H9 (cell line): Measurements from ENCODE around the gene REEP1. TPM values are rescaled to one million over a fixed set of nuclear protein-coding genes. Genes with fewer than 3 reads are reported as not detected.

ENCODE experiments used
- DNase-seq: peaks from one replicate; pipeline ENCODE4 v3.0.0-alpha.2; 2017
- H2AFZ ChIP-seq: one replicate; pipeline ENCODE4 v1.6.1; 2013; ENCODE audit warnings: mild to moderate bottlenecking, low read length, control low read depth, moderate library complexity
- H2AK5ac ChIP-seq: 2 replicates; pipeline ENCODE4 v1.6.1; 2013; ENCODE audit warnings: low read length, control low read depth, mixed read lengths; ENCODE audit not compliant: insufficient read length
- H2BK120ac ChIP-seq: one replicate; pipeline ENCODE4 v1.6.1; 2013; ENCODE audit warnings: low read depth, mild to moderate bottlenecking, low read length, control low read depth, inconsistent platforms; ENCODE audit not compliant: poor library complexity, severe bottlenecking
- H2BK12ac ChIP-seq: 2 replicates; pipeline ENCODE4 v1.6.1; 2013; ENCODE audit warnings: low read length, control low read depth, mixed read lengths, low read depth; ENCODE audit not compliant: insufficient read length
- H2BK15ac ChIP-seq: 2 replicates; pipeline ENCODE4 v1.6.1; 2013; ENCODE audit warnings: low read depth, low read length, control low read depth
- H2BK20ac ChIP-seq: one replicate; pipeline ENCODE4 v1.6.1; 2013; ENCODE audit warnings: low read depth, mild to moderate bottlenecking, low read length, control low read depth, inconsistent platforms; ENCODE audit not compliant: poor library complexity, severe bottlenecking
- H2BK5ac ChIP-seq: 2 replicates; pipeline ENCODE4 v1.6.1; 2013; ENCODE audit warnings: low read length, control low read depth, mixed read lengths; ENCODE audit not compliant: insufficient read length
- H3K14ac ChIP-seq: 2 replicates; pipeline ENCODE4 v1.6.1; 2013; ENCODE audit warnings: low read length, control low read depth; ENCODE audit not compliant: insufficient read depth
- H3K18ac ChIP-seq: 2 replicates; pipeline ENCODE4 v1.6.1; 2013; ENCODE audit warnings: low read depth, mild to moderate bottlenecking, mixed read lengths, low read length, control low read depth; ENCODE audit not compliant: insufficient read length
- H3K23ac ChIP-seq: 2 replicates; pipeline ENCODE4 v1.6.1; 2013; ENCODE audit warnings: low read length, control low read depth, mixed read lengths, low read depth; ENCODE audit not compliant: insufficient read length
- H3K23me2 ChIP-seq: 2 replicates; pipeline ENCODE4 v1.6.1; 2013; ENCODE audit warnings: low read depth, mild to moderate bottlenecking, mixed read lengths, low read length, control low read depth; ENCODE audit not compliant: insufficient read length, poor library complexity, severe bottlenecking
- H3K27ac ChIP-seq: 2 replicates; pipeline ENCODE4 v1.5.1; 2013; ENCODE audit warnings: low read length, control low read depth, mixed read lengths, low read depth; ENCODE audit not compliant: insufficient read length
- H3K27me3 ChIP-seq: 2 replicates; pipeline ENCODE4 v1.6.1; 2013; ENCODE audit warnings: low read length, control low read depth, inconsistent platforms; ENCODE audit not compliant: insufficient read depth
- H3K4ac ChIP-seq: 2 replicates; pipeline ENCODE4 v1.6.1; 2013; ENCODE audit warnings: low read depth, mild to moderate bottlenecking, control low read depth, inconsistent platforms, low read length, moderate library complexity
- H3K4me1 ChIP-seq: 2 replicates; pipeline ENCODE4 v1.6.1; 2013; ENCODE audit warnings: low read length, control low read depth, inconsistent platforms; ENCODE audit not compliant: insufficient read depth
- H3K4me2 ChIP-seq: 2 replicates; pipeline ENCODE4 v1.6.1; 2013; ENCODE audit warnings: low read length, control low read depth, mixed read lengths; ENCODE audit not compliant: insufficient read length, insufficient read depth
- H3K56ac ChIP-seq: 2 replicates; pipeline ENCODE4 v1.6.1; 2013; ENCODE audit warnings: low read depth, mild to moderate bottlenecking, mixed read lengths, low read length, control low read depth; ENCODE audit not compliant: insufficient read length
- H3K79me1 ChIP-seq: 2 replicates; pipeline ENCODE4 v1.6.1; 2013; ENCODE audit warnings: low read depth, mild to moderate bottlenecking, moderate library complexity, low read length, control low read depth, inconsistent platforms; ENCODE audit not compliant: insufficient read depth, poor library complexity, severe bottlenecking
- H3K79me2 ChIP-seq: 2 replicates; pipeline ENCODE4 v1.6.1; 2013; ENCODE audit warnings: low read length, control low read depth, inconsistent platforms; ENCODE audit not compliant: insufficient read depth
- H3K9ac ChIP-seq: 2 replicates; pipeline ENCODE4 v1.6.1; 2013; ENCODE audit warnings: low read length, control low read depth, mixed read lengths; ENCODE audit not compliant: insufficient read length; ENCODE audit errors: extremely low read depth
- H3K9me3 ChIP-seq: one replicate; pipeline ENCODE4 v1.6.1; 2013; ENCODE audit warnings: low read depth, low read length, inconsistent platforms; ENCODE audit not compliant: control insufficient read depth
- H3T11ph ChIP-seq: one replicate; pipeline ENCODE4 v1.6.1; 2013; ENCODE audit warnings: mild to moderate bottlenecking, low read length, control low read depth, inconsistent platforms
- H4K20me1 ChIP-seq: one replicate; pipeline ENCODE4 v1.6.1; 2013; ENCODE audit not compliant: control insufficient read depth, insufficient read length, insufficient read depth
- H4K5ac ChIP-seq: 2 replicates; pipeline ENCODE4 v1.6.1; 2013; ENCODE audit warnings: low read depth, mild to moderate bottlenecking, mixed read lengths, low read length, control low read depth; ENCODE audit not compliant: insufficient read length
- H4K8ac ChIP-seq: replicated peaks from 2 replicates; pipeline ENCODE4 v1.6.1; 2013; ENCODE audit warnings: low read length, control low read depth, mixed read lengths, low read depth; ENCODE audit not compliant: insufficient read length
- H4K91ac ChIP-seq: 2 replicates; pipeline ENCODE4 v1.6.1; 2013; ENCODE audit warnings: low read depth, mild to moderate bottlenecking, moderate library complexity, mixed read lengths, low read length, control low read depth; ENCODE audit not compliant: insufficient read length
- H3K27ac Mint-ChIP-seq, 3 experiments: 2 replicates in 2 of 3; 3 replicates in 1 of 3; pipeline ENCODE4 v1.8.0; 2020 to 2021; ENCODE audit warnings: mixed read lengths in 3 of 3, mild to moderate bottlenecking in 1 of 3, moderate library complexity in 1 of 3
- H3K27me3 Mint-ChIP-seq: 2 replicates; pipeline ENCODE4 v1.8.0; 2021; ENCODE audit warnings: low read depth, mild to moderate bottlenecking, moderate library complexity, mixed read lengths
- H3K36me3 Mint-ChIP-seq, 3 experiments: 2 replicates in 2 of 3; 3 replicates in 1 of 3; pipeline ENCODE4 v1.8.0; 2020 to 2021; ENCODE audit warnings: low read depth in 3 of 3, mixed read lengths in 3 of 3; ENCODE audit not compliant: insufficient read depth in 1 of 3
- H3K4me1 Mint-ChIP-seq, 2 experiments: 2 replicates each; pipeline ENCODE4 v1.8.0; 2020; ENCODE audit warnings: mixed read lengths in 2 of 2
- H3K4me3 Mint-ChIP-seq, 2 experiments: 2 replicates in 1 of 2; 3 replicates in 1 of 2; pipeline ENCODE4 v1.8.0; 2020 to 2021; ENCODE audit warnings: mild to moderate bottlenecking in 2 of 2, mixed read lengths in 2 of 2, moderate library complexity in 1 of 2
- H3K9me3 Mint-ChIP-seq, 2 experiments: 2 replicates in 1 of 2; 3 replicates in 1 of 2; pipeline ENCODE4 v1.8.0; 2020; ENCODE audit warnings: mild to moderate bottlenecking in 2 of 2, mixed read lengths in 2 of 2, moderate library complexity in 1 of 2
- CTCF ChIP-seq: fragments of 200-600 bp; sonication (generic); conservative IDR thresholded peaks from 3 replicates; pipeline ENCODE4 v1.8.0; 2021; ENCODE audit warnings: antibody characterized with exemption, mild to moderate bottlenecking
- WGBS: extraction: QIAGEN DNeasy Blood & Tissue Kit; methylation state at CpG from one replicate; pipeline ENCODE4 v1.1.7; 2013; ENCODE audit warnings: missing lambda C conversion rate, low lambda C conversion rate, mixed read lengths; ENCODE audit not compliant: insufficient read length; ENCODE audit errors: extremely low coverage; 5-methylcytosine and 5-hydroxymethylcytosine counted together
- total RNA-seq: library from RNA; stranded (reverse); gene quantifications from 2 replicates; pipeline ENCODE4 v1.2.1, GENCODE V29; 2021

Gene REEP1
- total RNA-seq, 1 experiment from 2014 or later: 1.3 TPM

DNA sequence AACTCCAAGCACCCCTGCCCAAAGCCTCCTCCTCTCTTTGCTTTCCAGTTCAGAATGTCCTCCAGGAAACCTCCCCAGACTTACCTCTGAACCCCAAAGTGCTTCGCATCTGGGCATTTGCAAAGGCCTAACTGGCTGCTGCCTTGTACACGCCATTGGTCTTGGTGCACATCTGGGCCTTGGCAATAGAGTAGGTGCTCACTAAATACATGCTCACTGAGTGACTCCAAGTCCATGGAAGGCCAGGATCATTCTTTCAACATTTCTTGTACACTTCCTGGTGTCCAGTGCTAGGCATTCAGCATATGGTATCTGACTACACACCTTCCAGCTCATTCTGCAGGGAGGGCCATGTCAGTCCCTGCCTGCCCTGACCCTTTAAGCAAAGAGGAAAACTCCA is 109.7 kb downstream of the REEP1 start:
- Histone ChIP-seq H3K79me2 (no peaks in the 10 kb centered on the region), H3K79me1 (no peaks in the 10 kb centered on the region), H4K20me1 (peaks cover 2% of the 10 kb centered on the region), H3K4me1 (no peaks in the 10 kb centered on the region), H2BK20ac (no peak overlapping the region), H2BK120ac (no peak overlapping the region), H3K4ac (no peak overlapping the region), H4K91ac (no peak overlapping the region), H3T11ph (no peak overlapping the region), H2BK5ac (no peak overlapping the region), H3K56ac (no peak overlapping the region), H4K8ac (no peak overlapping the region), H3K27me3 (no peaks in the 10 kb centered on the region), H3K23ac (no peak overlapping the region), H3K18ac (no peak overlapping the region), H2BK15ac (no peak overlapping the region), H3K9me3 (no peaks in the 10 kb centered on the region), H3K9ac (no peak overlapping the region), H3K4me2 (no peak overlapping the region), H3K23me2 (no peaks in the 10 kb centered on the region), H2AFZ (no peak overlapping the region), H4K5ac (no peak overlapping the region), H2AK5ac (no peak overlapping the region), H2BK12ac (no peak overlapping the region), H3K27ac (no peak overlapping the region), H3K14ac (no peak overlapping the region)
- TF ChIP-seq CTCF: no peak
- Mint-ChIP-seq H3K4me1 (peaks cover 3 to 13% of the 10 kb centered on the region in 2 experiments), H3K9me3 (no peaks in the 10 kb centered on the region), H3K27me3 (no peaks in the 10 kb centered on the region; the same call in 1 of the 2 replicates), H3K36me3 (no peaks in the 10 kb centered on the region), H3K27ac (no peak overlapping the region), H3K4me3 (no peak overlapping the region)
- no peak for DNase-seq
- WGBS: no CpG with 5 or more reads among the region's 2 CpGs
